Measurements from ENCODE around the gene ANKRD53.

The ANKRD53 gene

DNA sequence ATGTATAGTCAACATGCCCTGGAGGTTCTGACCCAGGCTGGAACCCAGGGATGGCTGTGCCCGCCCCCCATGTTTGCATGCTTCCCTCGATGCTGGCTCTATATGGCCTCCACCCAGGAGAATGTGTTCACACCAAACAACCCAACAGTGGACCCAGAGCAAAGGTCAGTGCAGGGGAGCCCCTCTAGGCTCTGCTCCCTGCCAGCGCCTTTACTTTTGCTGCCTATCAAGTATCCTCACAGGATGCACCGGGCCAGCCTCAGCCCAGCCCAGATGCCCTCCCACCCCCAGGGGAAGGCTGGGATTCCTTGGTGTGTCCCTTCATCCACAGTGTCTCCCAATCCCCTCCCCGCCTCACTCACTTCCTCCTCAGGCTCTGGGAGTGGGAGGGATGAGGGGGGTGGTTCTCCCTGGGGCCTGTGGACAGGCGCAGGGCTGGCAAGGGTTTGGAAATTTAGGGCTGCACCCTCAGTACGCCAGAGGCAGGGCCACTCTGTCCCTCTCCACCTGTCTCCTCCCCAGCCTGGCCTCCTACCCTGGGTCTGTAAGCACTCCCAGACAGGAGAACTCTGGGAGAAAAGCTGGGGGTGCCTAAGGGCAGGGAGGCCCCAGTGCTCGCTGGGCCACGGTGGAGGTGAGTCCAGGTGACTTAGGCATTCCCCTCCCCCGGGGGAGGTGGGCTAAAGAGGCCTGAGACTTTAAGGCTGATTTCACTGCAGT, 40.4 kb upstream of the ANKRD53 start:
- Histone ChIP-seq H3K36me3 (ENCODE audit: low read depth) (no peaks in the 10 kb centered on the region), H3K27me3 (ENCODE audit: insufficient read depth, poor library complexity, severe bottlenecking) (no peaks in the 10 kb centered on the region), H3K4me3 (ENCODE audit: severe bottlenecking) (no peak overlapping the region), H3K27ac (ENCODE audit: poor library complexity, severe bottlenecking) (no peak overlapping the region), H3K9me3 (ENCODE audit: severe bottlenecking) (no peaks in the 10 kb centered on the region), H3K4me1 (ENCODE audit: insufficient read depth, poor library complexity, severe bottlenecking) (no peaks in the 10 kb centered on the region)
- DNase-seq (ENCODE audit: low spot score), result no peak
- no peak for ATAC-seq (ENCODE audit: low read depth)
- TF ChIP-seq, protein P1, sequence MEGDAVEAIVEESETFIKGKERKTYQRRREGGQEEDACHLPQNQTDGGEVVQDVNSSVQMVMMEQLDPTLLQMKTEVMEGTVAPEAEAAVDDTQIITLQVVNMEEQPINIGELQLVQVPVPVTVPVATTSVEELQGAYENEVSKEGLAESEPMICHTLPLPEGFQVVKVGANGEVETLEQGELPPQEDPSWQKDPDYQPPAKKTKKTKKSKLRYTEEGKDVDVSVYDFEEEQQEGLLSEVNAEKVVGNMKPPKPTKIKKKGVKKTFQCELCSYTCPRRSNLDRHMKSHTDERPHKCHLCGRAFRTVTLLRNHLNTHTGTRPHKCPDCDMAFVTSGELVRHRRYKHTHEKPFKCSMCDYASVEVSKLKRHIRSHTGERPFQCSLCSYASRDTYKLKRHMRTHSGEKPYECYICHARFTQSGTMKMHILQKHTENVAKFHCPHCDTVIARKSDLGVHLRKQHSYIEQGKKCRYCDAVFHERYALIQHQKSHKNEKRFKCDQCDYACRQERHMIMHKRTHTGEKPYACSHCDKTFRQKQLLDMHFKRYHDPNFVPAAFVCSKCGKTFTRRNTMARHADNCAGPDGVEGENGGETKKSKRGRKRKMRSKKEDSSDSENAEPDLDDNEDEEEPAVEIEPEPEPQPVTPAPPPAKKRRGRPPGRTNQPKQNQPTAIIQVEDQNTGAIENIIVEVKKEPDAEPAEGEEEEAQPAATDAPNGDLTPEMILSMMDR (IDR thresholded peaks at IDR 0.05; ENCODE audit: poor library complexity, severe bottlenecking), result no peak

DNA sequence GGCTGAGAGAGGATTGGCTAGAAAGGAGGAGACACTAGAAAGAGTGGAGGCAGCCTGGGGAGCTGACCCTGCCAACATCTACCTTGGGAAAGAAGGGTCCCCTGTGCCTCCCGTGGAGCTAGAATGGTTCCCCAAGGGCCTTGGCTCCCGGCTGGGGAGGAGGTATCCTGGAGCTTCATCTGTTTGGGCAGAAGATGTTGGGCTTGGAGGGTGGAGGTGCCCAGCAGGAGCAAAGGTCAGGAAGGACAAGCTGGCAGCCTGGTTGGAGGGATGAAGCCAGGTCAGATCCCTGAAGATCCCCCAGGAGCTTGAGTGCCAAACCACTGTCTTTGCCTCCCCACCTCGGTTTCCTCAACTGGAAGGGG, 39.9 kb upstream of the ANKRD53 start:
- Histone ChIP-seq H3K9me3 (ENCODE audit: severe bottlenecking) (no peaks in the 10 kb centered on the region), H3K27me3 (ENCODE audit: insufficient read depth, poor library complexity, severe bottlenecking) (no peaks in the 10 kb centered on the region), H3K27ac (ENCODE audit: poor library complexity, severe bottlenecking) (no peak overlapping the region), H3K4me3 (ENCODE audit: severe bottlenecking) (no peak overlapping the region), H3K36me3 (ENCODE audit: low read depth) (no peaks in the 10 kb centered on the region), H3K4me1 (ENCODE audit: insufficient read depth, poor library complexity, severe bottlenecking) (no peaks in the 10 kb centered on the region)
- TF ChIP-seq, protein P1 (IDR thresholded peaks at IDR 0.05; ENCODE audit: poor library complexity, severe bottlenecking), result no peak
- DNase-seq (ENCODE audit: low spot score), result no peak
- ATAC-seq (ENCODE audit: low read depth), result no peak

DNA sequence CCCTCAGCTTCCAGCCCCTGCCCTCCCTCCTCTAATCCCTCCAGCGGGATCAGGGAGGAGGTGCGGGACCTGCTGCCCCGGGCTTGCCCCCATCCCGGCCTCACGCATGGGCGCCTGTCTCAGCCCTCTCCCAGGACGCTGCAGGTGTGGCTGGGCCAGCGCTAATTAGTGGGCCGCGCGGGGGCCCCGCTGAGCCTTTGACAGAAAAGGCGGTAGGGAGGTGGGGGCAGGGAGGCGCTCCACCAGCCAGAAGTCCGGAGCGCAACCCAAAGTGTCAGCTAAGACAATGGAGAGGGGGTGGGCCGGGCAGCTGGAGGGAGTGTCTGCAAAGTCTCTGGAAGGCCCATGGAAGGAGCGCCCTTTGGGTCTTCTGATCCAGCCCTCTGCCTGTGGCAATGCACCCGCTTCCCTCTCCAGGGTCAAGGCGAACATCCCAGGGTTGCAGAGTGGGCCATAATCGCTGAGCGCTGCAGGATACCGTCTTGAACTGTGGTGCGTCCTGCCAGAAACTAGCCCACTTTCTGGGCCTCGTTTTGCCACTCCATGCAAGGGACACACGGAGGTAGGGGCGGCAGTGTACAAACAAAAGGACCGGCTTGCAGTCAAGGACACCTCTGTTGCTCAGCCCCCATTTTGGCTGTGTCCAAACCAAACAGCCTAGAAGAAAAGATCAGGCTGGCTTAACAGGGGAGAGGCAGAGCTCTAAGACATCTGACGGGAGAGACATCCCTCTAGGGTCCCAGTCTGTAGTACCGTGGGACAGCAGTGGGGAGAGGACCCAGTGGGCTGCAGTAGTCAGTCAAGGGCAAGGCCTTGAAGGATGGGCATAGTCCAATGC, 39.2 kb upstream of the ANKRD53 start:
- Histone ChIP-seq H3K4me3 (ENCODE audit: severe bottlenecking) (no peak overlapping the region), H3K9me3 (ENCODE audit: severe bottlenecking) (no peaks in the 10 kb centered on the region), H3K27me3 (ENCODE audit: insufficient read depth, poor library complexity, severe bottlenecking) (no peaks in the 10 kb centered on the region), H3K36me3 (ENCODE audit: low read depth) (no peaks in the 10 kb centered on the region), H3K27ac (ENCODE audit: poor library complexity, severe bottlenecking) (no peak overlapping the region), H3K4me1 (ENCODE audit: insufficient read depth, poor library complexity, severe bottlenecking) (no peaks in the 10 kb centered on the region)
- TF ChIP-seq, protein P1 (IDR thresholded peaks at IDR 0.05; ENCODE audit: poor library complexity, severe bottlenecking), result no peak
- DNase-seq (ENCODE audit: low spot score) (no peak), ATAC-seq (ENCODE audit: low read depth) (no peak)

DNA sequence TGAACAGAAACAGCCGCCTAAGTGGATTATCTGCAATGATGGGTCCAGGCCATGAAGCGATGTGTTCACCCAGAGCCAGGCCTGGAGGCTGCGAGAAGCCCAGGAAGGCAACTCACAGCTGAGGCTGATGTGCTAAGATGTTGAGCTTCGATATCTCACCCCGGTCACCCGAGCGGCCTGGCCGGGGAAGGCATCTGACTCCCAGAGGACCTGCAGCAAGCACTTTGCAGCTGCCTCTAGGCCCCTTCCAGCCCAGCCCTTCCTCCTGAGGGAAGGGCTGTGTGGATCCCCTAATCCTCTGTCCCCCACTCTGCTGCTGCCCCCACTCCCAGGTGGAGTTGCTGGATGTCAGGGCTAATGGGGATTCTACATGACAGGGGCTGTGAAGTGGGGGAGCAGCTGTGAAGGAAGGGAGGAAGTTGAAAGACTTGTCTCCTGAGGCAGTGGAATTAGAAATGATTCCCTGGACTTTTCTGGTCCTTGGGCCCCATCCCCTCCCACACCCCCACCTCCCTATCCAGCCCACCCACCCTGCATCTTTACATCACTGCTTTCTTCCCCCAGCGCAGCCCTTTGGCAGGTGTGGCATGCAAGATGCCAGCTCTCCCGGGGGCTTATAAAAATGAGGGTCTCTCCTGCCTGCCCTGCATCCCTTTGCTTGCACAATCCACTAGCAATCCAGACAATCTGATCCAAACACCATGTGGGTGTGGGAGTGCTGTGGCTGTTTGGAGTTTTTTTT, 38.4 kb upstream of the ANKRD53 start:
- Histone ChIP-seq H3K27ac (ENCODE audit: poor library complexity, severe bottlenecking) (no peak overlapping the region), H3K9me3 (ENCODE audit: severe bottlenecking) (no peaks in the 10 kb centered on the region), H3K36me3 (ENCODE audit: low read depth) (no peaks in the 10 kb centered on the region), H3K4me1 (ENCODE audit: insufficient read depth, poor library complexity, severe bottlenecking) (no peaks in the 10 kb centered on the region), H3K27me3 (ENCODE audit: insufficient read depth, poor library complexity, severe bottlenecking) (no peaks in the 10 kb centered on the region), H3K4me3 (ENCODE audit: severe bottlenecking) (no peak overlapping the region)
- ATAC-seq (ENCODE audit: low read depth), result no peak
- TF ChIP-seq, protein P1 (IDR thresholded peaks at IDR 0.05; ENCODE audit: poor library complexity, severe bottlenecking), result no peak
- DNase-seq (ENCODE audit: low spot score), result no peak
